Measurements from ENCODE around the gene AGO4. TPM values are rescaled to one million over a fixed set of nuclear protein-coding genes. Genes with fewer than 3 reads are reported as not detected.
"Not testable (repeated sequence)": the region's sequence is repeated elsewhere in the genome, so short reads cannot be mapped to it uniquely, and the experiment has no call there.

The AGO4 gene
- total and polyA plus RNA-seq, 2 experiments from 2014 or later, result 5.2 to 12.4 TPM

DNA sequence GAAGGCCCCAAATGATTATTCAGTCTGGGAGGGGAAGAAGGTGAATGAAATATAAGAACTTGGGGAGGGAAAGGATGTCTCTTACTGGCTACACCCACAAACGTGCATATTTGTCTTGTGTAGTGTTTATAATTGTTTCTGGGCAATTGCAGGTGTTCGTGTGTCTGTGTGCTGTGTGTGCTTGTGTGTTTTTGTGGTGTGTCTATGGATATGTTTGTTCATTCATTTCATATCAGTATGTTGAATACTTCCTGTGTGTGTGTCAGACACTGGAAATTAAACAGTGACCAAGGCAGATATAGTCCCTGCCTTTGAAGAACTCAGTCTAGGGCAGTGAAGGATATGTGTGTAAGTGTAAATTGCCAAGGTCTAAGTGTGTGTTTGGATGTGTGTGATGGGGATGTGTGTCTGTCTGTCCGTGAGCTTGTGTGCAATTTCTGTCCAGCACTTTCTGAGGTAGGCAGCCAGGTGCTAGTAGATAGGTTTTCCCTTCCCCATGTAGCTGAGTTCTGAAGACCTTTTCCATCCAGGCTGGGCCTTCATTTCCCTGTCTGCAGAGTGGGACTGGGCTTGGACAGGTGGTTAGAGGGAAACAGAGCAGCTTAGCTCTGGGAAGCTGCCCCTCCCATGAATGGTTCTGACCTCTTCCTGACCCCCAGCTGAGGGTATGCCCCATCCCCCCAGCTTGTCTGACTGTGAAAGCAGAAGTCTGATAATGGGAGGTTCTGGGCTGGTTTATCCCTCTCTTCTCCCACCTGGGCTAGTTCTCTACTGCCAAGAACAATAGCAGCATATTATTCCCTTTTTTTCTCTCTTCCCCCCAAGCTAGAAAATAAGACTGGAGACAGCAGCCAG is 79.0 kb downstream of the AGO4 start:
- H3K4me3 ChIP-seq, result no peak overlapping the region
- H3K79me2 ChIP-seq, result peaks cover 50% of the 10 kb centered on the region
- no peaks in the 10 kb centered on the region for H3K9me2 ChIP-seq (replicated peaks; ENCODE audit: insufficient read depth)
- 43% methylated on average over 3 of the region's 3 CpGs for WGBS (ENCODE audit: low lambda C conversion rate, missing lambda C conversion rate)
- peaks cover 15% of the 10 kb centered on the region for H4K20me1 ChIP-seq (ENCODE audit: insufficient read depth, poor library complexity, severe bottlenecking)
- H3K4me2 ChIP-seq, result peak overlapping the region; percentile 98
- peak; percentile 22 for DNase-seq (ENCODE audit: low spot score)
- peaks cover 31% of the 10 kb centered on the region for H3K4me1 ChIP-seq (ENCODE audit: insufficient read depth)
- H2AFZ ChIP-seq, result no peak overlapping the region
- no peaks in the 10 kb centered on the region for H3K36me3 ChIP-seq (replicated peaks; ENCODE audit: insufficient read depth, low read depth)
- H3K9me3 ChIP-seq (ENCODE audit: low read depth), result no peaks in the 10 kb centered on the region
- no peaks in the 10 kb centered on the region for H3K27me3 ChIP-seq
- TF ChIP-seq, protein P1, sequence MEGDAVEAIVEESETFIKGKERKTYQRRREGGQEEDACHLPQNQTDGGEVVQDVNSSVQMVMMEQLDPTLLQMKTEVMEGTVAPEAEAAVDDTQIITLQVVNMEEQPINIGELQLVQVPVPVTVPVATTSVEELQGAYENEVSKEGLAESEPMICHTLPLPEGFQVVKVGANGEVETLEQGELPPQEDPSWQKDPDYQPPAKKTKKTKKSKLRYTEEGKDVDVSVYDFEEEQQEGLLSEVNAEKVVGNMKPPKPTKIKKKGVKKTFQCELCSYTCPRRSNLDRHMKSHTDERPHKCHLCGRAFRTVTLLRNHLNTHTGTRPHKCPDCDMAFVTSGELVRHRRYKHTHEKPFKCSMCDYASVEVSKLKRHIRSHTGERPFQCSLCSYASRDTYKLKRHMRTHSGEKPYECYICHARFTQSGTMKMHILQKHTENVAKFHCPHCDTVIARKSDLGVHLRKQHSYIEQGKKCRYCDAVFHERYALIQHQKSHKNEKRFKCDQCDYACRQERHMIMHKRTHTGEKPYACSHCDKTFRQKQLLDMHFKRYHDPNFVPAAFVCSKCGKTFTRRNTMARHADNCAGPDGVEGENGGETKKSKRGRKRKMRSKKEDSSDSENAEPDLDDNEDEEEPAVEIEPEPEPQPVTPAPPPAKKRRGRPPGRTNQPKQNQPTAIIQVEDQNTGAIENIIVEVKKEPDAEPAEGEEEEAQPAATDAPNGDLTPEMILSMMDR (IDR thresholded peaks at IDR 0.05; ENCODE audit: poor library complexity), result no peak
- no peak for TF ChIP-seq EZH2phosphoT487 (IDR thresholded peaks at IDR 0.05; ENCODE audit: low read depth, severe bottlenecking, unreplicated experiment)
- TF ChIP-seq EZH2 (IDR thresholded peaks at IDR 0.05; ENCODE audit: borderline replicate concordance), result no peak
- peak overlapping the region; percentile 69 for H3K27ac ChIP-seq

DNA sequence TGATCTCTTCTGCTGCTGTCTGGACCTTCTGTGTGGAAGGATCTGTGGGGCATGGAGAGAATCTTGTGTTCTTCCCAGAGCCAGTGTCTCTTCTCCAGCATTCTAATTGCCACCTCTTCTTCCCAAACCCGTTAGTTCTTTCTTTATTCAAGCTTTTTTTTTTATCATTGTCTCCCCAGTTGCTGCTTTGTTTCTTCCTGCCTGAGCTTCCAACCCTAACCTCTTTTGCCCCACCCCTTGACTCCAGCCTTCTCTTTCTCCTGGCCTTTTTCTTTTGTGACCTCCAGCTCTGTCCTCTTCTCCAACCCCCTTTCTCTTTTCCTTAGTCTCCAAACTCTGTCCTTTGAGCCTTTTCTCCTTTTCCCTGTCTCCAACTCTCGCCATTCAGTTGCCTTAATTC is 79.7 kb downstream of the AGO4 start:
- Histone ChIP-seq H3K9me2 (replicated peaks; ENCODE audit: insufficient read depth) (no peaks in the 10 kb centered on the region), H2AFZ (no peak overlapping the region), H3K27ac (peak overlapping the region; percentile 69), H3K4me3 (no peak overlapping the region), H3K27me3 (no peaks in the 10 kb centered on the region), H3K36me3 (replicated peaks; ENCODE audit: insufficient read depth, low read depth) (no peaks in the 10 kb centered on the region), H3K9me3 (ENCODE audit: low read depth) (no peaks in the 10 kb centered on the region), H3K4me1 (ENCODE audit: insufficient read depth) (peaks cover 31% of the 10 kb centered on the region), H3K4me2 (peak overlapping the region; percentile 98), H4K20me1 (ENCODE audit: insufficient read depth, poor library complexity, severe bottlenecking) (peaks cover 15% of the 10 kb centered on the region), H3K79me2 (peaks cover 50% of the 10 kb centered on the region)
- WGBS (ENCODE audit: low lambda C conversion rate, missing lambda C conversion rate), result 75% methylated on average over 2 of the region's 2 CpGs
- no peak for DNase-seq (ENCODE audit: low spot score)
- TF ChIP-seq EZH2phosphoT487 (IDR thresholded peaks at IDR 0.05; ENCODE audit: low read depth, severe bottlenecking, unreplicated experiment) (no peak), EZH2 (IDR thresholded peaks at IDR 0.05; ENCODE audit: borderline replicate concordance) (no peak)
- TF ChIP-seq, protein P1 (IDR thresholded peaks at IDR 0.05; ENCODE audit: poor library complexity), result no peak

DNA sequence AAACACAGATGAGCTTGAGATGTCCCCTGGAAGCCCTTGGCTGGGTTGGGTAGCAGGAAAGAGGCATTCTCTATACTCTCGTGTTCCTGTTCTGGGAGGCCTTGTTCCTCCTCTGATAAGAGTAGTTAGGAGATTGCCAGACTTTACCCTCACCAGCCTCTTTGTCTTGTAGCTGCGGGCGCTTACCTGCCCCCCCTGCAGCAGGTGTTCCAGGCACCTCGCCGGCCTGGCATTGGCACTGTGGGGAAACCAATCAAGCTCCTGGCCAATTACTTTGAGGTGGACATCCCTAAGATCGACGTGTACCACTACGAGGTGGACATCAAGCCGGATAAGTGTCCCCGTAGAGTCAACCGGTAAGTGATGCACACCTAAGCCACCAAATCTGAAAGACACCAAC is 80.4 kb downstream of the AGO4 start:
- no peaks in the 10 kb centered on the region for H3K36me3 ChIP-seq (replicated peaks; ENCODE audit: insufficient read depth, low read depth)
- DNase-seq (ENCODE audit: low spot score), result no peak
- H3K4me1 ChIP-seq (ENCODE audit: insufficient read depth), result peaks cover 31% of the 10 kb centered on the region

DNA sequence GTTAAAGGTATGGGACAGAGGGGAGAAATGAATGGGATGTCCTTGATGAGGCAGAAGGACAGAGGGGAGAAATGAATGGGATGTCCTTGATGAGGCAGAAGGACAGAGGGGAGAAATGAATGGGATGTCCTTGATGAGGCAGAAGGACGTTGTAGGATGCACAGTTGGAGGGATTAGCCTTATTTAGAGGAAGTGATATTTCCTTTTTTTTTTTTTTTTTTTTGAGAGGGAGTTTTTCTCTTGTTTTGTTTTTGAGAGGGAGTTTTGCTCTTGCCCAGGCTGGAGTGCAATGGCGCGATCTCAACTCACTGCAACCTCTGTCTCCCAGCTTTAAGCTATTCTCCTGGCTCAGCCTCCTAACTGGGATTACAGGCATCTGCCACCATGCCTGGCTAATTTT is 81.2 kb downstream of the AGO4 start:
- not testable (repeated sequence) for DNase-seq (ENCODE audit: low spot score); H3K9me2 ChIP-seq (replicated peaks; ENCODE audit: insufficient read depth); H3K36me3 ChIP-seq (replicated peaks; ENCODE audit: insufficient read depth, low read depth); H3K4me3 ChIP-seq; H2AFZ ChIP-seq; H3K4me2 ChIP-seq; H3K27ac ChIP-seq; H3K27me3 ChIP-seq; H3K9me3 ChIP-seq (ENCODE audit: low read depth)
- Histone ChIP-seq H3K4me1 (ENCODE audit: insufficient read depth) (peaks cover 31% of the 10 kb centered on the region), H3K79me2 (peaks cover 43% of the 10 kb centered on the region), H4K20me1 (ENCODE audit: insufficient read depth, poor library complexity, severe bottlenecking) (peaks cover 15% of the 10 kb centered on the region)
- 95% methylated on average over 3 of the region's 3 CpGs for WGBS (ENCODE audit: low lambda C conversion rate, missing lambda C conversion rate)

More for the DNA sequence above, 80.4 kb downstream of the AGO4 start:
- H3K4me3 ChIP-seq, result no peak overlapping the region
- H3K4me2 ChIP-seq, result no peak overlapping the region
- 93% methylated on average over 11 of the region's 11 CpGs for WGBS (ENCODE audit: low lambda C conversion rate, missing lambda C conversion rate)
- no peaks in the 10 kb centered on the region for H3K9me3 ChIP-seq (ENCODE audit: low read depth)
- no peaks in the 10 kb centered on the region for H3K9me2 ChIP-seq (replicated peaks; ENCODE audit: insufficient read depth)
- TF ChIP-seq EZH2phosphoT487 (IDR thresholded peaks at IDR 0.05; ENCODE audit: low read depth, severe bottlenecking, unreplicated experiment) (no peak), EZH2 (IDR thresholded peaks at IDR 0.05; ENCODE audit: borderline replicate concordance) (no peak)
- no peak overlapping the region for H3K27ac ChIP-seq
- H2AFZ ChIP-seq, result no peak overlapping the region
- H3K79me2 ChIP-seq, result peaks cover 49% of the 10 kb centered on the region
- H4K20me1 ChIP-seq (ENCODE audit: insufficient read depth, poor library complexity, severe bottlenecking), result peaks cover 15% of the 10 kb centered on the region
- no peaks in the 10 kb centered on the region for H3K27me3 ChIP-seq

Data from hepatocyte (in vitro differentiated cells).